Activated CD4-positive, CD25-positive, alpha-beta regulatory T cell (primary cell): ENCODE data around the gene CPTP.
A peak's percentile ranks its signal among the peaks of the same experiment; 100 is the strongest.
"Not testable (repeated sequence)": the region's sequence is repeated elsewhere in the genome, so short reads cannot be mapped to it uniquely, and the experiment has no call there.

Experiments
- DNase-seq, 4 experiments: peaks; one replicate each; lab custom pipeline; 2025; lab: John Stamatoyannopoulos, UW

Gene CPTP

DNA sequence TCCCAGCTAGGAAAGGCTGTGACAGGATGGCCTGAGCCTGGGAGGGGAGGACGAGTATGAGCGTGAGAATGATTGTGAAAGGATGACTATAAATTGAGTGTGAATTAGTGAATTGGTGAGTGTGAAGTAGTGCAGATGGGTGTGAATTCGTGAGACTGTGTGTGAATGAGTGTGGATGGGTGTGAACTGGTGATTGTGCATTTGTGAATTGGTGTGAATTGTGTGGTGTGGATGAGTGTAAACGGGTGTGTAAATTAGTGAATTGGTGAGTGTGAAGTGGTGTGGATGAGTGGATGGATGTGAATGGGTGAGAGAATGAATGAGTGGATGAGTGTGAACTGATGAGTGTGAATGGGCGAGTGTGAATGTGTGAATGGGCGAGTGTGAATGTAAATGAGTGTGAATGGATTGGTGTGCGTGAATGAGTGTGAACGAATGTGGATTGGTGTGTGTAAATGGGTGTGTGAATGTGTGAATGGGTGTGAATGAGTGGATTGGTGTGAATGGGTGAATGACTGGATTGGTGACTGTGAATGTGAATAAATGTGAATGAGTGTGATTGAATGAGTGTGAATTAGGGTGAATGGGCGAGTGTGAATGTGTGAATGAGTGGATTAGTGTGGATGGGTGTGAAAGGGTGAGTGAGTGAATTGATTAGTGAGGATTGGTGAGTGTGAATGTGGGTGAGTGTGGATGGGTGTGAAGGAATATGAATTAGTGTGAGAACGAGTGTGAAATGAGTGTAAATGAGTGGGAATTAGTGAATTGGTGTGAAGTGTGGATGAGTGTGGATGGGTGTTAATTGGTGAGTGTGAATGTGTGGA lies 41.5 kb downstream of the CPTP start:
- no peak for DNase-seq

DNA sequence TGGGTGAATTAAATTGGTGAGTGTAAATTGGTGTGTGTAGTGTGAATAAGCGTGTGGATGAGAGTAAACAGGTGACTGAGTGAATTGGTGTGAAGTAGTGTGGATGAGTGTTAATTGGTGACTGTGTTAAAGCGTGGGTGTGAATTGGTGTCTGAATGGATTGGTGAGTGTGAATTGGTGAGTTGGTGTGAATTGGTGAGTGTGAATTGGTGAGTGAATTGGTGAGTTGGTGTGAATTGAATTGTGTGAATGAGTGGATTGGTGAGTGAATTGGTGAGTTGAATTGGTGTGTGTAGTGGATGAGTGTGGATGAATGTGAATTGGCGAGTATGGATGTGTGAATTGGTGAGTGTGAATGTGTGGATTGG lies 42.1 kb downstream of the CPTP start:
- DNase-seq: no peak

DNA sequence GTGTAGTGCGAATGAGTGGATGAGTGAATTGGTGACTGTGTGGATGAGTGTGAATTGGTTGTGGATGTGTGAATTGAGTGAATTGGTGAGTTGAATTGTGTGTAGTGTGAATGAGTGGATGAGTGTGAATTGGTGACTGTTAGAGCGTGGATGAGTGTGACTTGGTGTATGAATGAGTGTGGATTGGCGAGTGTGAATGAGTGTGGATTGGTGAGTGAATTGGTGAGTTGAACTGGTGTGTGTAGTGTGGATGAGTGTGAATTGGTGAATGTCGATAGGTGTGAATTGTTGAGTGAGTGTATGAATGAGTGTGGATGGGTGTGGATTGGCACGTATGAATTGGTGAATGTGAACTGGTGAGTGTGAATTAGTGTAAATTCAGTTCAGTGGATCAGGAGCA lies 42.7 kb downstream of the CPTP start:
- no peak for DNase-seq

- DNase-seq: not testable (repeated sequence)
Measured at GRCh38 chr1:1370094-1370493, 45.5 kb downstream of the CPTP start.

- no peak for DNase-seq
Measured at GRCh38 chr1:1370771-1371300, 46.2 kb downstream of the CPTP start.

GRCh38 chr1:1371364-1371745 lies 46.8 kb downstream of the CPTP start:
- no peak for DNase-seq

DNA sequence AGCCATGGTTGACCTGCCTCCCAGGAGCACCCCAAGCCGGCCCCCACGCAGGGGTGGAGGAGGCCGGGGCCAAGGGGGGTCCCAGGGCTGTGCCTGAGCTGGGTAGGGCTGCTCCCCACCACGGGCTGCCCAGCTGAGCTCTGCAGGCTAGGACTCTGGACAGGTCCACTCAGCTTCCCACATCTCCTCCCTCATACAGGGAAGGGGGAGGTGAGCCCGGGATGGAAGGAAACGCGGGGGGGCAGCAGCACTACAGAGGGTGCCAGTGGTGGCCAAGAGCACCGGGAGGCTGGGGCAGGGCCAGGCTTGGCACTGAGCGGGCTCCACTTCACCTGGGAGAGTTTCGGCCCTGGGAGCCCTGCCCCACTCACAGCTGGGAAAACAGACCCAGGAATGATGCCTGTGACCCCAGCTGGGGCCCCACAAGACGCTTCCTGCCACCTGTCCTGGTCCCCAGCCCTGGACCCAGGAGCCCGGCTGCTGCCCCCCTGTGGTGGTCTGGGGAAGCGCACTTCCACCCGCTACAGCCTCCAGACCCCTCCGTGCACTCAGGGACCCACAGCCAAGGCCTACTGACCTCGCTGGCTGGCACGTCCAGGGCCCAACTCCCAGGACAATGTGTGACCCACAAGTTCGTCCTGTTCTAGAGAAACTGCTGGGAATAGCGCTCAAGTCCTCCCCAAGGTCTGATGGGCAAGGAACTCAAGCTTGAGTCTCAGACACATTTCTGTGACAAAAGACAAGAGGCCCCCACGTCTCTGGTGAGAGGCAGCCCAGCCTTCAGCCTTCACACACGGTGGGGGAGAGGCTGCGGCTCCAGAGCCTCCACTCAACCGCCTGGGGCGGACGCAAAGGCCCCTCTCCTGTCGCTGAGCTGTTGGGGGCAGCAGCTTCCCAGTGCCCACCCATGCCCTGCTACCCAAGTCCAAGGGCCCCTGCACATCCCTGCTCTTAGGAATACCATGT lies 47.4 kb downstream of the CPTP start:
- peak; percentile 59 to 75 (median 67) for DNase-seq

DNA sequence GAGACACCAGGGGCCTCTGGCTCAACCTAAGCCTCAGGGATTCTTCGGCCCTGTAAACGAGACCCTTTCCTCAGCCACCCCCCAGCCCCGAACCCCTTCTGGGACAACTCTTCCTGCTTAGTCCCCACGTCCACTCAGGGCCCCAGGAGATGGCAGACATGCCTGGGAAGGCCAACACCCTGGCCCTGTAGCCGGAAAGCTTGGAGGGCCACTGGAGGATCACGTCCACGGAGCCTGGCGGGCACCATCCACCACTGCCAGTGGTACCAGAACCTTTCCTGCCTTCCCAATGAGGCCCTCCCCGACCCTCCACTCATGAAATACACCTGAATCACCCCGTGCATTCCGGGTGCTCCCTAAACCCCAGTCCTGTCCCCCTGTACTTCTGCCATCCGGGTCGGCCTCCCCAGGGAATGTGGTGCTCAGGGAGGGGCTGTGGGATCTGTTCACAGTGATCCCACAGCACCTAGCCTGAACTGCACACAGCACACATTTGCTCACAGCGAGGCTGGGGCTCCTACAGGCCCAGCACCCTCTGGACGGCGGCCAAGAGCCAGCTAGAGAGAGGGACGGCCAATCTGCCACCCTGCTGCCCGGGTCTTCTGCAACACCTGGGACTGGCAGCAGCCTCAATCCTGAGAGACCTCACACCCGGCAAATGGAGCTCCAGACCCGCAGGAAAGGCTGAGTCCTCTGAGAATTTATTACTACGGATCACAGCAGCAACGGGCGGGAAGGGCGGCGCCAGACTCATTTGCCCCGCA lies 48.6 kb downstream of the CPTP start:
- no peak for DNase-seq

GRCh38 chr1:1373815-1374588 lies 49.4 kb downstream of the CPTP start:
- DNase-seq: no peak

DNA sequence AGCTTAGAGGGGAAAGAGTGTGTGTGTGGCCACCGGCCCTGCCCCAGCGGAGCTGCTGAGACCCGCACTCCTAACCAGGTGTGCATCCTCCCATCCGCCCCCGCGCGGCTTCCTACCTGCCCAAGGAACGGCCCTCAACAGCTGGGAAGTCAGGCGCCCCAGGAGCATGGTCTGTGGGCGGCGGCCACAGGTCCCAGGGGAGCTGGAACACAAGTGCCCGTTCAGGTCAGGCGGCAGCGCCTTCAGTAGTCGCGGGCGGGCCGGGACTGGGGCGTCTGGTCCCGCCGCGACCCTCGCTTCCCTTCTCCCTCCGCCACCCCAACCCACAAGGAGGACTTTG lies 50.0 kb downstream of the CPTP start:
- no peak for DNase-seq

DNA sequence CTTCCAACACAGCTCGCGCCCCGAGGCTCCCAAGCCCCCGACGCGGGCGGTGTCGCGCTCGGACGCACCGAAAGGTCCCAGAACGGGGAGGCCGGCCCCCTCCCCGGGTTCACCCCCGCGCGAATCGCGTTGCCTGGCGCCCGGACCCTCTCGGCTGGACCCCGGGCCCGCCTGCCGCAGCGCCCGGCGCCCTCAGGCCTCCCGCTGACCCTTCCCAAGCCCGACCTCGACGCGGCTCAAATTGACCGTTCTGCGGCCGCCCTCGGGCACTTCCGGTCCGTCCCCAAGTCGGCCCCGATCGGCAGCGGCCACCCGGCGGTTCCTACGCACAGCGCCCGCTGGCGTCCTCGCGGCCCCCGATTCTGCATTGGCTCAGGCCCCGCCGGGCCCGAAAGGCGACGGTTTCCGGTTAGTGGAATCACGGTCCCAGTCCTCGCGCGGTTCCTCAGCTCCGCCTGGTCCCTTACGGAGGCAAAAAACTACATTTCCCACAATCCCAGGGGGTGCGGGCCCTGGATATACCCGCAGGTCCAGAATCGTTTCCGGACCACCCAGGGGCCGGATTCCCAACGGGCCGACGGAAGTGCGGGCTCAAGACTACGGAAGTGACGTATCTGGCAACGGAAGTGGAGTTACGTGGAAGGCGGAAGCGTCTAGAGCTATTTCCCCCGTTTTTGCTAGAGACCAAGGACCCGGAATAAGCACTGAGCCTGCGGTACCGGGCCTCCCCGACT lies 50.5 kb downstream of the CPTP start, which contains the start of gene AURKAIP1:
TSS of gene AURKAIP1 (minus strand) at position 279 of the 734 bp plus-strand sequence. CDS start 451 bp downstream, outside the sequence.
- peak; percentile 88 to 93 (median 91) for DNase-seq

DNA sequence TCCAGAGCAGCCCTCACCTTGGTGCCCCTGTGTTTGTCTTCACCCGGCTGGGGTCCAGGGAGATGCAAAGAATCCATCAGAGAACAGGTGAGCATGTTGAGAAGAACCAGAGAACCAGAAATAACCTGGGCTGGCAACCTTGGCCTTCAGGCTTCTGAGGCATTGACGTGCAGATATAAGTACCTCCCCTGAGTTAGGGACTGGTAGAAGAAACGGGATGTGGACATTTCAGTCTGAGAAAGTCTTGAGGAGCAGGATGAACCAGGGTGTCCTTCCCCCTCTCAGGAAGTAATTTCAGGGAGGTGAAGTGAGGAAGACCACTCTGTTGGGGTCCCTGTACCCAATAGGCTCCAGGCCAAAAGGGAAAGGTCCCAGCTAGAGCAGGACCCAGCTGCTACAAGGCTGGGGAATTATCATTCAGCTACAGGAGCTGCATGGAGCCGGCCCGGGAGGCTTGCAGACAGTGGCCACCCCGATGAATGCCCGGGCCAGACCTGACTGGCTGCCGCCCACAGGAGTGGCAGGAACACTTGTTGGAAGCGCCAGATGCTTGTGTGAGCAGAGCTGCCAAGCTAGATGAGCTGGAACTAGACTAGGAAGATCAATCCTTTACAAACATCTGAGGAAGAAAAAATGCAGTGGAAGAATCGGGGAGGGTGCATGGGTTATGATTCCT lies 52.1 kb downstream of the CPTP start:
- no peak for DNase-seq

GRCh38 chr1:1377540-1378205 lies 53.1 kb downstream of the CPTP start:
- no peak for DNase-seq
